Measurements from ENCODE around the gene CTSZ.
"Not testable (repeated sequence)": the region's sequence is repeated elsewhere in the genome, so short reads cannot be mapped to it uniquely, and the experiment has no call there.

CTSZ gene

DNA sequence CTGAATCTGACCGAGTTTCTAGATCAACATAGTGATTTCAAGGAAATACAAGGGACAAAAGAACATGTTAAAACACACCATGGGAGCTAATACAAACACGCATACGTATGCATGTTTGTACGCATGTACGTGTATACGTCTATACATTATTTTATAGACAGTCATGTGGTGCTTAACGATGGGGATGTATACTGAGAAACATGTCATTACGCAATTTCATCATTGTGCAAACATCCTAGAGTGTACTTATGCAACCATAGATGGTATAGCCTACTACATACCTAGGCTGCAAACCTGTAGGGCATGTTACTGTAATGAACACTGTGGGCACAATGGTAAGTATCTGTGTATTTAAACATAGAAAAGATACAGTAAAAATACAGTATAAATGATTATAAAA lies 51.0 kb downstream of the CTSZ start:
- TF ChIP-seq, protein P1, sequence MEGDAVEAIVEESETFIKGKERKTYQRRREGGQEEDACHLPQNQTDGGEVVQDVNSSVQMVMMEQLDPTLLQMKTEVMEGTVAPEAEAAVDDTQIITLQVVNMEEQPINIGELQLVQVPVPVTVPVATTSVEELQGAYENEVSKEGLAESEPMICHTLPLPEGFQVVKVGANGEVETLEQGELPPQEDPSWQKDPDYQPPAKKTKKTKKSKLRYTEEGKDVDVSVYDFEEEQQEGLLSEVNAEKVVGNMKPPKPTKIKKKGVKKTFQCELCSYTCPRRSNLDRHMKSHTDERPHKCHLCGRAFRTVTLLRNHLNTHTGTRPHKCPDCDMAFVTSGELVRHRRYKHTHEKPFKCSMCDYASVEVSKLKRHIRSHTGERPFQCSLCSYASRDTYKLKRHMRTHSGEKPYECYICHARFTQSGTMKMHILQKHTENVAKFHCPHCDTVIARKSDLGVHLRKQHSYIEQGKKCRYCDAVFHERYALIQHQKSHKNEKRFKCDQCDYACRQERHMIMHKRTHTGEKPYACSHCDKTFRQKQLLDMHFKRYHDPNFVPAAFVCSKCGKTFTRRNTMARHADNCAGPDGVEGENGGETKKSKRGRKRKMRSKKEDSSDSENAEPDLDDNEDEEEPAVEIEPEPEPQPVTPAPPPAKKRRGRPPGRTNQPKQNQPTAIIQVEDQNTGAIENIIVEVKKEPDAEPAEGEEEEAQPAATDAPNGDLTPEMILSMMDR (IDR thresholded peaks at IDR 0.05; ENCODE audit: low read depth, low read length, missing control alignments), result no peak
- Histone ChIP-seq H3K27me3 (replicated peaks) (no peaks in the 10 kb centered on the region), H3K36me3 (replicated peaks) (no peaks in the 10 kb centered on the region), H3K27ac (no peak overlapping the region), H3K4me3 (ENCODE audit: low read depth, low read length) (no peak overlapping the region)
- in situ Hi-C loops (cut with HindIII; ENCODE audit: low pct_ligation_motif_present, low sequenced_read_pairs), result no loop called here
- DNase-seq, result no peak

DNA sequence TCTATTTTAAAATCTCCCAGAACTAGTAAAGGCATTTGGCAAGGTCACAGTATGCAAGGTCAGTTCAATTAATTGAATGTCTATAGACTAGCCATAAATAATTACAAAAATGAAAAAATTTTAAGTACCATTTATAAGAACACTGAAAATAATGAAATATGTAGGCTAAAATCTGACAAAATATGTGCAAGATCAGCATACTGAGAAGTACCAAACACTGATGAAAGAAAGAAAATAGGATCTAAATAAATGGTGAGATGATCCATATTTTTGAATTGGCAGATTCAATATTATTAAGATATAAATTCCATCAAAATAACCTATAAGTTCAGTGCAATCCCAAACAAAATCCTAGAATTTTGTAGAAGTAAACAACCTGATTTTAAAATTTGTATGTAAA lies 54.0 kb downstream of the CTSZ start:
- in situ Hi-C loops (cut with HindIII; ENCODE audit: low pct_ligation_motif_present, low sequenced_read_pairs), result no loop called here
- no peak for DNase-seq
- TF ChIP-seq, protein P1 (IDR thresholded peaks at IDR 0.05; ENCODE audit: low read depth, low read length, missing control alignments), result no peak
- no peak overlapping the region for H3K4me3 ChIP-seq (ENCODE audit: low read depth, low read length)
- H3K27me3 ChIP-seq (replicated peaks), result no peaks in the 10 kb centered on the region
- H3K36me3 ChIP-seq (replicated peaks), result no peaks in the 10 kb centered on the region
- no peak overlapping the region for H3K27ac ChIP-seq

DNA sequence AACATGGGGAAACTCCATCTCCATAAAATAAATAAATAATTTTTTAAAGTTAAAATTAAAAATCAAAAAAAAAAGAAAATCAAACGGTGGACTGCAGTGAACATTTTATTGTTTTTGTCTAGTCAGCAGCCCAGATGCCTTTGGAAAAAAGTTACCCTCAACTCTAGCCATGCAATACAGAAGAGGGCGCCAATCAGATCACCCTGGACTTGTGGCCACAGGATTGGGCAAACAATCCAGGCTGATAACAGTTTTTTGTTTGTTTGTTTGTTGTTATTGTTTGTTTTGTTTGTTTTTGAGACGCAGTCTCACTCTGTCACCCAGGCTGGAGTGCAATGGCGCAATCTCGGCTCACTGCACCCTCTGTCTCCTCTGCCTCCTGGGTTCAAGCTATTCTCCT lies 56.5 kb downstream of the CTSZ start:
- TF ChIP-seq, protein P1 (IDR thresholded peaks at IDR 0.05; ENCODE audit: low read depth, low read length, missing control alignments), result no peak
- in situ Hi-C loops (cut with HindIII; ENCODE audit: low pct_ligation_motif_present, low sequenced_read_pairs), result no loop called here
- H3K4me3 ChIP-seq (ENCODE audit: low read depth, low read length), result no peak overlapping the region
- H3K27ac ChIP-seq, result no peak overlapping the region
- no peaks in the 10 kb centered on the region for H3K27me3 ChIP-seq (replicated peaks)
- DNase-seq, result no peak
- no peaks in the 10 kb centered on the region for H3K36me3 ChIP-seq (replicated peaks)

DNA sequence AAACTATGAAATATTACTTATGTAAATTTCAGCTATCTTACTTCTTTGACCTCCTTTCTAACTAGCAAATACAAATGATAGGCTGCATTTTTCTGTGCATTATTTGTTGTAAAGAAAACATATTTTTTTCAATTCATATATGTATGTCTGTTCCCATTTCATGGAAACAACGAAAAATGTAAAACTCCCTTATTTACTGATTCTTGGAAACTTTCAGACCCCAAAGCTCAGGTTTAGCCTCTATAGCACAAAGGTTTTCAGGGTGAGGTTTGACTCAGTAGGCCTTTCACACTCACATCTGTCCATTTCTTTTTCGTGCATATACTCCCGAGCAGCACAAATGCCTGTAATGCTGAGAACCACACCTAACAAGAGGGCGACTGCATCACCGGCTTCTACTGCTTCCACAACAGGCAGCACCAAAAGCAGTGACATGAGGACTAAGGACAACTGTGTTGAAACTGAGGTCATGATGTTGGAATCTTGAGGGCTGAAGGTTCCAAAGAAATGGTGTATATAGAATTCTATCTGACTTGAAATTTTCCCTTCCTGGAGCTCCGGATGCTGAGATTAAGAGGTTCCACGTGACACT lies 59.2 kb downstream of the CTSZ start:
- DNase-seq; H3K27ac ChIP-seq; in situ Hi-C loops (cut with HindIII; ENCODE audit: low pct_ligation_motif_present, low sequenced_read_pairs); H3K4me3 ChIP-seq (ENCODE audit: low read depth, low read length); H3K27me3 ChIP-seq (replicated peaks); H3K36me3 ChIP-seq (replicated peaks): not testable (repeated sequence)

DNA sequence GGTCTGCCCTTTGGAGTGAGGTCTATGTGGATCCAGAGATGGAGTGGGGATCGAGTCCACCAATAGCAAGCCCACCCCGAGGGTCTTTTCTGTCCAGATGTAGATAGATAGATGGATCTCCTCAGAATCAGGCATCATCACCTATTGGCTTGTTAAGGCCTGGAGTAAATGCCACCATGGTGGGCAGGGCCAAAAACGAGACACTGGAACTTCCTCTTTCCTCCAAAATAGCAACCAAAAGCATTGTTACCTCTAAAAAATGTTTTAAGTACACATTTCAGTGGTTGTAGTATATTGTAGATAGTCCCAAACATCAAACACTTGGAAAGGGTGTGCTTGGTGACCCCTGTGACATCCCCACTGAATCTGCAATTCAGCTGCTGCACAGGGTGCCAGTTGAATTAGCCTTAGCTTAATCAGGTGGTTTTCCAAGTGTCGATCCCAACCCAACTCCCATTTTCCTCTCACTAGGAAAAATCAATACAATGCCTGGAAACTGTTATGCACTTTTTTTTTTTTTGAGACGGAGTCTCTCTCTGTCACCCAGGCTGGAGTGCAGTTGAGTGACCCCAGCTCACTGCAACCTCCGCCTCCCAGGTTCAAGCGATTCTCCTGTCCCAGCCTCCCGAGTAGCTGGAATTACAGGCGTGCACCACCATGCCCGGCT lies 61.0 kb downstream of the CTSZ start:
- in situ Hi-C loops (cut with HindIII; ENCODE audit: low pct_ligation_motif_present, low sequenced_read_pairs), result no loop called here
- no peaks in the 10 kb centered on the region for H3K36me3 ChIP-seq (replicated peaks)

More for the DNA sequence above, 61.0 kb downstream of the CTSZ start:
- DNase-seq, result no peak
- Histone ChIP-seq H3K4me3 (ENCODE audit: low read depth, low read length) (no peak overlapping the region), H3K27ac (no peak overlapping the region), H3K27me3 (replicated peaks) (no peaks in the 10 kb centered on the region)
- TF ChIP-seq, protein P1 (IDR thresholded peaks at IDR 0.05; ENCODE audit: low read depth, low read length, missing control alignments), result no peak

Data from brain microvascular endothelial cell (primary cell).